OCI-LY1 (cell line): ENCODE data around the gene GRPEL2.

ENCODE experiments used
- EZH2 ChIP-seq: fragments of 200-600 bp; sonication (generic), shearing (Covaris generic); IDR thresholded peaks from 2 replicates; pipeline ENCODE4 v1.8.0; 2017; ENCODE audit warnings: borderline replicate concordance, mixed run types, mild to moderate bottlenecking, antibody characterized with exemption, low read length, moderate library complexity, mixed read lengths
- TF ChIP-seq, protein P1 (sequence below): fragments of 200-600 bp; sonication (generic), shearing (Covaris generic); IDR thresholded peaks from 2 replicates; pipeline ENCODE4 v1.5.1; 2017; ENCODE audit warnings: mild to moderate bottlenecking, antibody characterized with exemption, low read length, moderate library complexity, mixed read lengths

DNA sequence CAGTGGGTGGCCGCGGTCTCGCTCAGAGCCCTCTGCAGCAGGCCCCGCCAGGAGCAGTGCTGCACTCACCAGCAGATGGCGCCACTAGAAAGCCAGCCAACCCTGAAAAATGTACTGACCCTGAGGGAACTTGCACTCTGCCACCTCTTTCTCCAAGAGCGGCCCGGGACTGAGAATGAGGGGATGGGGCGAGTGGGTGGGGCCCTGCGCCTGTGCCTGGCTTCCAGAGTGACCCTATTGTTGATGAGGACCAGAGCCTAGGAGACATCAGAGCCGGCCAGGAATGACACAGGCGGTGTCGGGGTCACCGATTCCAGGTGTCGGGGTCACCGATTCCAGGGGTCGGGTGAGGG, 36.7 kb downstream of the GRPEL2 start:
- TF ChIP-seq, protein P1, sequence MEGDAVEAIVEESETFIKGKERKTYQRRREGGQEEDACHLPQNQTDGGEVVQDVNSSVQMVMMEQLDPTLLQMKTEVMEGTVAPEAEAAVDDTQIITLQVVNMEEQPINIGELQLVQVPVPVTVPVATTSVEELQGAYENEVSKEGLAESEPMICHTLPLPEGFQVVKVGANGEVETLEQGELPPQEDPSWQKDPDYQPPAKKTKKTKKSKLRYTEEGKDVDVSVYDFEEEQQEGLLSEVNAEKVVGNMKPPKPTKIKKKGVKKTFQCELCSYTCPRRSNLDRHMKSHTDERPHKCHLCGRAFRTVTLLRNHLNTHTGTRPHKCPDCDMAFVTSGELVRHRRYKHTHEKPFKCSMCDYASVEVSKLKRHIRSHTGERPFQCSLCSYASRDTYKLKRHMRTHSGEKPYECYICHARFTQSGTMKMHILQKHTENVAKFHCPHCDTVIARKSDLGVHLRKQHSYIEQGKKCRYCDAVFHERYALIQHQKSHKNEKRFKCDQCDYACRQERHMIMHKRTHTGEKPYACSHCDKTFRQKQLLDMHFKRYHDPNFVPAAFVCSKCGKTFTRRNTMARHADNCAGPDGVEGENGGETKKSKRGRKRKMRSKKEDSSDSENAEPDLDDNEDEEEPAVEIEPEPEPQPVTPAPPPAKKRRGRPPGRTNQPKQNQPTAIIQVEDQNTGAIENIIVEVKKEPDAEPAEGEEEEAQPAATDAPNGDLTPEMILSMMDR: peak; percentile 85
- TF ChIP-seq EZH2: no peak
